Stomach smooth muscle (tissue), 2 donors: ENCODE results near the gene UTF1.

Source experiments
- H3K27ac ChIP-seq: one replicate; pipeline ENCODE4 v1.7.0; 2013; ENCODE audit warnings: mild to moderate bottlenecking, low read length, inconsistent platforms
- H3K27me3 ChIP-seq, 2 donors: one replicate each; pipeline ENCODE4 v1.7.0; 2013; ENCODE audit warnings: low read length in 2 of 2; ENCODE audit not compliant: insufficient read depth in 2 of 2, control insufficient read depth in 1 of 2
- H3K36me3 ChIP-seq, 2 donors: one replicate each; pipeline ENCODE4 v1.7.0; 2013; ENCODE audit warnings: low read length in 2 of 2; ENCODE audit not compliant: control insufficient read depth in 2 of 2, insufficient read depth in 2 of 2
- H3K4me1 ChIP-seq: one replicate; pipeline ENCODE4 v1.7.0; 2013; ENCODE audit warnings: low read length; ENCODE audit not compliant: control insufficient read depth, insufficient read depth
- H3K4me3 ChIP-seq, 2 donors: one replicate each; pipeline ENCODE4 v1.7.0; 2013; ENCODE audit warnings: low read length in 2 of 2
- H3K9ac ChIP-seq, 2 donors: one replicate each; pipeline ENCODE4 v1.7.0; 2013; ENCODE audit warnings: low read length in 2 of 2, mild to moderate bottlenecking in 1 of 2
- H3K9me3 ChIP-seq, 2 donors: one replicate each; pipeline ENCODE4 v1.7.0; 2013; ENCODE audit warnings: low read length in 2 of 2; ENCODE audit not compliant: control insufficient read depth in 2 of 2
- donor health status: healthy.
- donor health status: Pancreatic carcinoma.

The UTF1 gene

GRCh38 chr10:133249975-133250754, 20.1 kb downstream of the UTF1 start:
- H3K4me3 ChIP-seq = no peak overlapping the region
- H3K9ac ChIP-seq = no peak overlapping the region
- peaks cover 13 to 33% of the 10 kb centered on the region in 2 donors for H3K27me3 ChIP-seq
- no peaks in the 10 kb centered on the region for H3K36me3 ChIP-seq
- no peaks in the 10 kb centered on the region for H3K4me1 ChIP-seq
- H3K9me3 ChIP-seq = no peaks in the 10 kb centered on the region
- no peak overlapping the region for H3K27ac ChIP-seq

- H3K36me3 ChIP-seq = no peaks in the 10 kb centered on the region
- H3K4me3 ChIP-seq = no peak overlapping the region
- H3K27me3 ChIP-seq = peaks cover 7 to 19% of the 10 kb centered on the region in 2 donors
- H3K9me3 ChIP-seq = no peaks in the 10 kb centered on the region
- no peak overlapping the region for H3K9ac ChIP-seq
- no peaks in the 10 kb centered on the region for H3K4me1 ChIP-seq
- no peak overlapping the region for H3K27ac ChIP-seq
Observed at GRCh38 chr10:133251388-133252222, 21.6 kb downstream of the UTF1 start.

- no peak overlapping the region for H3K9ac ChIP-seq
- H3K27me3 ChIP-seq = peaks cover 7 to 16% of the 10 kb centered on the region in 2 donors
- H3K9me3 ChIP-seq = no peaks in the 10 kb centered on the region
- H3K4me1 ChIP-seq = no peaks in the 10 kb centered on the region
- no peaks in the 10 kb centered on the region for H3K36me3 ChIP-seq
- H3K4me3 ChIP-seq = no peak overlapping the region
- H3K27ac ChIP-seq = no peak overlapping the region
Observed at GRCh38 chr10:133252223-133252552, 22.2 kb downstream of the UTF1 start.

- no peak overlapping the region for H3K9ac ChIP-seq
- H3K36me3 ChIP-seq = no peaks in the 10 kb centered on the region
- no peak overlapping the region for H3K4me3 ChIP-seq
- peaks cover 5% of the 10 kb centered on the region for H3K4me1 ChIP-seq
- no peak overlapping the region for H3K27ac ChIP-seq
- H3K27me3 ChIP-seq = peaks cover 7 to 12% of the 10 kb centered on the region in 2 donors
- H3K9me3 ChIP-seq = no peaks in the 10 kb centered on the region
Observed at GRCh38 chr10:133253361-133253955, 23.4 kb downstream of the UTF1 start.

- Histone ChIP-seq H3K27me3 (peaks cover 4 to 6% of the 10 kb centered on the region in 2 donors), H3K4me3 (no peak overlapping the region), H3K9me3 (no peaks in the 10 kb centered on the region), H3K9ac (no peak overlapping the region), H3K27ac (no peak overlapping the region), H3K4me1 (peaks cover 10% of the 10 kb centered on the region), H3K36me3 (no peaks in the 10 kb centered on the region)
Observed at GRCh38 chr10:133254421-133255120, 24.6 kb downstream of the UTF1 start.

- no peak overlapping the region for H3K27ac ChIP-seq
- no peak overlapping the region for H3K9ac ChIP-seq
- H3K4me1 ChIP-seq = peaks cover 14% of the 10 kb centered on the region
- no peaks in the 10 kb centered on the region for H3K9me3 ChIP-seq
- H3K4me3 ChIP-seq = no peak overlapping the region
- no peaks in the 10 kb centered on the region for H3K36me3 ChIP-seq
- peaks cover 0 to 3% of the 10 kb centered on the region in 2 donors for H3K27me3 ChIP-seq
Observed at GRCh38 chr10:133255323-133255722, 25.3 kb downstream of the UTF1 start.

- Histone ChIP-seq H3K36me3 (no peaks in the 10 kb centered on the region), H3K9ac (no peak overlapping the region), H3K9me3 (no peaks in the 10 kb centered on the region), H3K27me3 (no peaks in the 10 kb centered on the region), H3K4me1 (peaks cover 27% of the 10 kb centered on the region), H3K4me3 (peak overlapping the region; percentile 8 to 40), H3K27ac (no peak overlapping the region)
Observed at GRCh38 chr10:133257489-133258065, 27.6 kb downstream of the UTF1 start.

- no peak overlapping the region for H3K4me3 ChIP-seq
- H3K36me3 ChIP-seq = no peaks in the 10 kb centered on the region
- no peak overlapping the region for H3K9ac ChIP-seq
- no peaks in the 10 kb centered on the region for H3K27me3 ChIP-seq
- no peak overlapping the region for H3K27ac ChIP-seq
- no peaks in the 10 kb centered on the region for H3K9me3 ChIP-seq
- peaks cover 29% of the 10 kb centered on the region for H3K4me1 ChIP-seq
Observed at GRCh38 chr10:133258066-133258817, 28.2 kb downstream of the UTF1 start.

- peaks cover 29% of the 10 kb centered on the region for H3K4me1 ChIP-seq
- no peaks in the 10 kb centered on the region for H3K36me3 ChIP-seq
- H3K9ac ChIP-seq = no peak overlapping the region
- H3K9me3 ChIP-seq = no peaks in the 10 kb centered on the region
- H3K4me3 ChIP-seq = no peak overlapping the region
- H3K27me3 ChIP-seq = no peaks in the 10 kb centered on the region
- H3K27ac ChIP-seq = no peak overlapping the region
Observed at GRCh38 chr10:133258818-133259601, 29.0 kb downstream of the UTF1 start.
